ENCODE data around the gene ACSS3. TPM values are rescaled to one million over a fixed set of nuclear protein-coding genes. Genes with fewer than 3 reads are reported as not detected.

Gene ACSS3
- total RNA-seq, 1 donor = 22.4 TPM

DNA sequence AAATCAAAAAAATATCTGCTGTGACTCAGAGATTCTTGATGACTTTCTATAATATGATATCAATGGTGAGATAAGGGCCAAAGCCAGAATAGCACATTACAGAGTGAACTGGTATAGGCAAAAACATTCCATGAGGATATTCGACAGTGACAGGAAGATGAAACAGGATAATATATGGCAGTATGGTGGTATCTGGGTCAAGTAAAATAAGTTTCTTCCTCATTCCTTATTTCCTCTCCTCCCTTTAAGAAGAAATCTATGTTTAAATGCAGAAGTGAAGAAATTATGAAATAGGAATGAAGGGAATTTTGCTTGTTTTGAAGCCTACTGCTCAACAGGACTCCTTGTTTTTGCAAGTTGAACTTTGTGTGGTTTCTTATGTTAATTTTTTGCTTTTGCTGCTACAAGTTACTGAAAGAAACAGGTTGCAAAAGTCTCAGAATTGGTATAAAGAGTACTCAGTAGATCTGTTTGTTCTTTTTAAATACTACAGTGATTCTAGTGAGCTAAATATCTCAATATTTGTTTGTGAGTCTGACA lies 7.0 kb downstream of the ACSS3 start:
- H3K79me2 ChIP-seq (ENCODE audit: insufficient read depth, low read length) = peaks cover 38% of the 10 kb centered on the region
- peak overlapping the region; percentile 13 for H3K4me2 ChIP-seq (ENCODE audit: insufficient read depth, low read length)
- no peak overlapping the region for H2AFZ ChIP-seq (ENCODE audit: low read length)
- TF ChIP-seq, protein P1, sequence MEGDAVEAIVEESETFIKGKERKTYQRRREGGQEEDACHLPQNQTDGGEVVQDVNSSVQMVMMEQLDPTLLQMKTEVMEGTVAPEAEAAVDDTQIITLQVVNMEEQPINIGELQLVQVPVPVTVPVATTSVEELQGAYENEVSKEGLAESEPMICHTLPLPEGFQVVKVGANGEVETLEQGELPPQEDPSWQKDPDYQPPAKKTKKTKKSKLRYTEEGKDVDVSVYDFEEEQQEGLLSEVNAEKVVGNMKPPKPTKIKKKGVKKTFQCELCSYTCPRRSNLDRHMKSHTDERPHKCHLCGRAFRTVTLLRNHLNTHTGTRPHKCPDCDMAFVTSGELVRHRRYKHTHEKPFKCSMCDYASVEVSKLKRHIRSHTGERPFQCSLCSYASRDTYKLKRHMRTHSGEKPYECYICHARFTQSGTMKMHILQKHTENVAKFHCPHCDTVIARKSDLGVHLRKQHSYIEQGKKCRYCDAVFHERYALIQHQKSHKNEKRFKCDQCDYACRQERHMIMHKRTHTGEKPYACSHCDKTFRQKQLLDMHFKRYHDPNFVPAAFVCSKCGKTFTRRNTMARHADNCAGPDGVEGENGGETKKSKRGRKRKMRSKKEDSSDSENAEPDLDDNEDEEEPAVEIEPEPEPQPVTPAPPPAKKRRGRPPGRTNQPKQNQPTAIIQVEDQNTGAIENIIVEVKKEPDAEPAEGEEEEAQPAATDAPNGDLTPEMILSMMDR (IDR thresholded peaks at IDR 0.05; ENCODE audit: extremely low read depth, low read depth, low read length) = no peak
- H3K27me3 ChIP-seq (ENCODE audit: insufficient read depth, low read length) = no peaks in the 10 kb centered on the region
- no peaks in the 10 kb centered on the region for H3K36me3 ChIP-seq (ENCODE audit: insufficient read depth, low read length)
- no peak overlapping the region for H3K27ac ChIP-seq (ENCODE audit: low read depth, low read length)
- H4K20me1 ChIP-seq (ENCODE audit: insufficient read depth, low read length) = peaks cover 3% of the 10 kb centered on the region
- H3K9me3 ChIP-seq (ENCODE audit: low read depth, low read length) = no peaks in the 10 kb centered on the region
- no peak overlapping the region for H3K4me3 ChIP-seq (ENCODE audit: insufficient read depth, low read length)
- DNase-seq (ENCODE audit: insufficient read length, low spot score, missing footprints) = no peak
- peaks cover 12% of the 10 kb centered on the region for H3K4me1 ChIP-seq (ENCODE audit: insufficient read depth, low read length)

DNA sequence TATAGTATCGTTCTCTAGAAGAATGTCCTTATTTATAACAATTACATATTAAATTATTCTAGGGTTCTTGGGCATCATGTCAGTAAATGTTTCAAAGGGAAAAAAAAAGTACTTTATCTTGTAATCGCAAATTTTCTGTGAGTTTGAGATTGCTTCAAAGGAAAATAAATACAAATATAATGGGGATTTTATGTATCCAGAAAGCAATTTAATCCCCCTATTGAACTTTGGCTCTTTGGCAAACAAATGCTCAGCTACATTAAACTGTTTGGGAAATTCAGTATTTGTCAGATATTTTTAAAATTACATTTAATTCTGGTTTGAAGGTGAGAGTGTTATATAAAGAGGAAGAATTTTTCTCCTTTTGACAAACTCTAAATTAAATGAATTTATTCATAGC lies 8.0 kb downstream of the ACSS3 start:
- no peaks in the 10 kb centered on the region for H3K27me3 ChIP-seq (ENCODE audit: insufficient read depth, low read length)

DNA sequence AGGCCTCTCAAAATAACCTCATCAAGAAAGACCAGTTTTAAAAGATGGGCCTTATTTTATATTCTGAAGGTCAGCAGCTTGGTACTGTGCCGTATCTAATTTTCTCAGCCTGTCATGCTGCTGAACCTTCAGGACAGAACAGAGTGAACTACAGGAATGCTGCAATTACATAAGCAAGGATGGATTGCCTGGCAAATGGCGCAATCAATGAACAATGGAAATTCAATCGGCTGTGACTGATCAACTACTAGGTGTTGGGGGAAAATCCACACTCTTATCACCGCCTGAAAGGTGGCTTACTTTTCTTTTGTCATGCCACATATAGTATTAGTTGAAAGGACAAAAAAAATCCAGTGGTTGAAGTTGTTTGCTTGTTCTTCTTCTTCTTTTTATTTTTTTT lies 8.5 kb downstream of the ACSS3 start:
- Histone ChIP-seq H3K4me2 (ENCODE audit: insufficient read depth, low read length) (no peak overlapping the region), H3K36me3 (ENCODE audit: insufficient read depth, low read length) (no peaks in the 10 kb centered on the region), H3K27ac (ENCODE audit: low read depth, low read length) (no peak overlapping the region), H2AFZ (ENCODE audit: low read length) (no peak overlapping the region), H3K4me1 (ENCODE audit: insufficient read depth, low read length) (peaks cover 8% of the 10 kb centered on the region), H3K4me3 (ENCODE audit: insufficient read depth, low read length) (no peak overlapping the region), H3K9me3 (ENCODE audit: low read depth, low read length) (no peaks in the 10 kb centered on the region), H4K20me1 (ENCODE audit: insufficient read depth, low read length) (peaks cover 3% of the 10 kb centered on the region), H3K79me2 (ENCODE audit: insufficient read depth, low read length) (peaks cover 39% of the 10 kb centered on the region), H3K27me3 (ENCODE audit: insufficient read depth, low read length) (no peaks in the 10 kb centered on the region)
- TF ChIP-seq, protein P1 (IDR thresholded peaks at IDR 0.05; ENCODE audit: extremely low read depth, low read depth, low read length) = no peak
- DNase-seq (ENCODE audit: insufficient read length, low spot score, missing footprints) = no peak

More for the DNA sequence above, 8.0 kb downstream of the ACSS3 start:
- peaks cover 10% of the 10 kb centered on the region for H3K4me1 ChIP-seq (ENCODE audit: insufficient read depth, low read length)
- peaks cover 44% of the 10 kb centered on the region for H3K79me2 ChIP-seq (ENCODE audit: insufficient read depth, low read length)
- no peaks in the 10 kb centered on the region for H3K36me3 ChIP-seq (ENCODE audit: insufficient read depth, low read length)
- H3K27ac ChIP-seq (ENCODE audit: low read depth, low read length) = no peak overlapping the region
- H3K4me3 ChIP-seq (ENCODE audit: insufficient read depth, low read length) = no peak overlapping the region
- no peak overlapping the region for H2AFZ ChIP-seq (ENCODE audit: low read length)
- TF ChIP-seq, protein P1 (IDR thresholded peaks at IDR 0.05; ENCODE audit: extremely low read depth, low read depth, low read length) = no peak
- peaks cover 3% of the 10 kb centered on the region for H4K20me1 ChIP-seq (ENCODE audit: insufficient read depth, low read length)
- no peak for DNase-seq (ENCODE audit: insufficient read length, low spot score, missing footprints)
- no peak overlapping the region for H3K4me2 ChIP-seq (ENCODE audit: insufficient read depth, low read length)
- no peaks in the 10 kb centered on the region for H3K9me3 ChIP-seq (ENCODE audit: low read depth, low read length)

DNA sequence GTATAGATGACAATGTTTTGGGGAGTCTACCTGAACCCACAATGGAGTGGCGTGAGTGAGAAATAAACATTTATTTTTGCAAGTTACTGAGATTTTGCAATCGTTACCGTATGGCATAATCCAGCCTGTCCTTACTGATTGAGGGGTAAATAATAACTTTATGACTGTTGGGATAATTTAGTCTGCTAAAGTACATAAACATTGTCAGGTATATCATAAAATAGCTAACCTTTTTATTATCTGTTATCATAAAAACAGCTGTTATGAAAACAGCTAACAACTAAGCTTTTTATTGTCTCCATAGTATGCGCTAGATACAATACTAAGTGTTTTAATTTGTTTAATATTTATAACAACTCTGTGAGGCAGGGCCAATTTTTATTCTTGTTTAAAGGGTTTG lies 10.3 kb downstream of the ACSS3 start:
- Histone ChIP-seq H3K4me3 (ENCODE audit: insufficient read depth, low read length) (no peak overlapping the region), H3K4me2 (ENCODE audit: insufficient read depth, low read length) (no peak overlapping the region), H3K36me3 (ENCODE audit: insufficient read depth, low read length) (no peaks in the 10 kb centered on the region), H3K4me1 (ENCODE audit: insufficient read depth, low read length) (peaks cover 8% of the 10 kb centered on the region), H4K20me1 (ENCODE audit: insufficient read depth, low read length) (peaks cover 3% of the 10 kb centered on the region), H3K9me3 (ENCODE audit: low read depth, low read length) (no peaks in the 10 kb centered on the region), H3K79me2 (ENCODE audit: insufficient read depth, low read length) (peaks cover 26% of the 10 kb centered on the region), H3K27me3 (ENCODE audit: insufficient read depth, low read length) (no peaks in the 10 kb centered on the region), H2AFZ (ENCODE audit: low read length) (no peak overlapping the region), H3K27ac (ENCODE audit: low read depth, low read length) (no peak overlapping the region)
- DNase-seq (ENCODE audit: insufficient read length, low spot score, missing footprints) = no peak
- TF ChIP-seq, protein P1 (IDR thresholded peaks at IDR 0.05; ENCODE audit: extremely low read depth, low read depth, low read length) = no peak

Measured in osteoblast (primary cell).